WI38 (cell line): ENCODE results near the gene MEF2A.

ENCODE experiments used
- H3K4me3 ChIP-seq: 2 replicates; pipeline ENCODE4 v1.5.1; 2011; ENCODE audit warnings: low read depth, mild to moderate bottlenecking, control low read depth, low read length
- TF ChIP-seq, protein P1 (sequence below): IDR thresholded peaks from 2 replicates; pipeline ENCODE4 v1.5.1; 2012; ENCODE audit warnings: low read depth, mild to moderate bottlenecking, control low read depth, low read length

Gene MEF2A

DNA sequence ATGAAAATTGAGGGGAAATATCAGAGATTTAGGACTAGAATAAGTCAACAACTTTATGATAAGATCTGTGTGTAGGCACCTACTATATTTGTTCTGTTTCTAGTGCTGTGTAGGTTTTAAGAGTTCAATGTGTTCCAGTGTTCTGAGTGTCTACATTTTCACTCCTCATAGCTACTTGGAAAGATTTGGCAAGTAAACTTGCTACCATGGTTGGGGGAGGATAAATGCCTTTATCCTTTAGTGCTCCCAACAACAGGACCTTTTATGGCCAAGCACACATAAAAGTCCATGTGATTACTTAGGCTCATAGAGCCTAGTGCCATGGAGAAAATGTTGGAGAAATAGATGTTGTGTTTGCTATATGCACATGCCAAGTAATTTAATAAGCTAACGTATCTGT lies 103.5 kb downstream of the MEF2A start:
- H3K4me3 ChIP-seq, result no peak overlapping the region
- TF ChIP-seq, protein P1, sequence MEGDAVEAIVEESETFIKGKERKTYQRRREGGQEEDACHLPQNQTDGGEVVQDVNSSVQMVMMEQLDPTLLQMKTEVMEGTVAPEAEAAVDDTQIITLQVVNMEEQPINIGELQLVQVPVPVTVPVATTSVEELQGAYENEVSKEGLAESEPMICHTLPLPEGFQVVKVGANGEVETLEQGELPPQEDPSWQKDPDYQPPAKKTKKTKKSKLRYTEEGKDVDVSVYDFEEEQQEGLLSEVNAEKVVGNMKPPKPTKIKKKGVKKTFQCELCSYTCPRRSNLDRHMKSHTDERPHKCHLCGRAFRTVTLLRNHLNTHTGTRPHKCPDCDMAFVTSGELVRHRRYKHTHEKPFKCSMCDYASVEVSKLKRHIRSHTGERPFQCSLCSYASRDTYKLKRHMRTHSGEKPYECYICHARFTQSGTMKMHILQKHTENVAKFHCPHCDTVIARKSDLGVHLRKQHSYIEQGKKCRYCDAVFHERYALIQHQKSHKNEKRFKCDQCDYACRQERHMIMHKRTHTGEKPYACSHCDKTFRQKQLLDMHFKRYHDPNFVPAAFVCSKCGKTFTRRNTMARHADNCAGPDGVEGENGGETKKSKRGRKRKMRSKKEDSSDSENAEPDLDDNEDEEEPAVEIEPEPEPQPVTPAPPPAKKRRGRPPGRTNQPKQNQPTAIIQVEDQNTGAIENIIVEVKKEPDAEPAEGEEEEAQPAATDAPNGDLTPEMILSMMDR, result no peak

DNA sequence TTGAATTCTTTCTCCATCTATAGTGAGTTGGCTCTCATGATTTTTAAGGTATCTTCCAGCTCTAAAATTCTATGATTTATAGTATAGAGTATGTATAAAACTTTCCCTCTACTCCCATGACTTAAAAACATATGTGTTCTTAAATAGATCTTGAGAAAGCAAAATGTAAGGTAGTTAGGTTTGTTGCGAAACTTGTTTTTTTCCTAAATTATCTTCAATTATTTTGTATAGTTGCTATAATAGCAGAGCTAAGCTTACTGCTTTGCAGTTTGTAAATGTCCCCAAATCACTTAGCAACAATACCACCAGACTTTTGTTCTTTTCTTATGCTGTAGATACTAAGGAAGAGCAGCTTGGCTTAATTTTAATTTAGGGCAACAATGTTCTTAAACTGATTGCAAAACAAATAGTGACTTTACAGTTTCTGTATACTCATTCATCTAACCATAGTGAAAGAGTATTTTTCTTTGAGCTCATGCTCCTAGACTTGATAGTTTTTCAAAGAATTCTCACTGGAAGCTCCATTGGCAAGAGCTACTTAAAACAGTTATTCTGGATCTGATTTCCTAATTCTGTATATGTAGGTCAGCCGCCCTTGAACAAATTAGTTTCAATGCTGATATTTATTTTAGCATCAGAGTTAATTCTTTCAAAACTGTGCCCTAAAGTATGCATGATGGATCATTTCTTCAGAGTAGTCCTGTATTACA lies 106.3 kb downstream of the MEF2A start:
- TF ChIP-seq, protein P1, result no peak
- H3K4me3 ChIP-seq, result no peak overlapping the region

DNA sequence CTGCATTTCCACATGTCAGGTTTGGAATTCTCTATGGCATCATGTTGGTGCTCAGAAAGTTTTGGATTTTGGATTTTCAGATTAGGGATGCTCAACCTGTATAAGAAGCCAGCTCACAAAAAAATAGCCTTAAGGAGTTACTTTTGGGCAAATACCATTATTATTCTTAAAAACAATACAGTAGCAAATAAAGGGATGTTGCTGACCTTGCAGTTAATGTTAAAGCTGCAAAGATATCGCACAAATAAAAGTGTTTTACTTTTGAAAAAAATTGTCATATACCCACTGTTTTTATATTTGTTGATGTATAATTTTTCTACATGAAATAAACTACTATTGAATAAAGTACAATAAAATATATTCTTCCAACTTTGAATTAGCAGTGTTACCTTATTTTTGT lies 107.3 kb downstream of the MEF2A start:
- TF ChIP-seq, protein P1, result no peak
- H3K4me3 ChIP-seq, result no peak overlapping the region

DNA sequence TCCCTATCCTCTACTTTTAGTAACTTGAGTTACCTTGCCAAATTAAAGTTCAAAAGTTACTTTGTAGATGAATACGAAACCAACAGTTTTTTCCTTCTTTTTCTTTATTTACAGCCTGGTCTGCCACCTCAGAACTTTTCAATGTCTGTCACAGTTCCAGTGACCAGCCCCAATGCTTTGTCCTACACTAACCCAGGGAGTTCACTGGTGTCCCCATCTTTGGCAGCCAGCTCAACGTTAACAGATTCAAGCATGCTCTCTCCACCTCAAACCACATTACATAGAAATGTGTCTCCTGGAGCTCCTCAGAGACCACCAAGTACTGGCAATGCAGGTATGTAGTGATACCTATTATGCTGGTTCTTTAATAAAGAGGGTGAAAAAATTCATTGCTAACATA lies 108.5 kb downstream of the MEF2A start:
- TF ChIP-seq, protein P1, result no peak
- no peak overlapping the region for H3K4me3 ChIP-seq

DNA sequence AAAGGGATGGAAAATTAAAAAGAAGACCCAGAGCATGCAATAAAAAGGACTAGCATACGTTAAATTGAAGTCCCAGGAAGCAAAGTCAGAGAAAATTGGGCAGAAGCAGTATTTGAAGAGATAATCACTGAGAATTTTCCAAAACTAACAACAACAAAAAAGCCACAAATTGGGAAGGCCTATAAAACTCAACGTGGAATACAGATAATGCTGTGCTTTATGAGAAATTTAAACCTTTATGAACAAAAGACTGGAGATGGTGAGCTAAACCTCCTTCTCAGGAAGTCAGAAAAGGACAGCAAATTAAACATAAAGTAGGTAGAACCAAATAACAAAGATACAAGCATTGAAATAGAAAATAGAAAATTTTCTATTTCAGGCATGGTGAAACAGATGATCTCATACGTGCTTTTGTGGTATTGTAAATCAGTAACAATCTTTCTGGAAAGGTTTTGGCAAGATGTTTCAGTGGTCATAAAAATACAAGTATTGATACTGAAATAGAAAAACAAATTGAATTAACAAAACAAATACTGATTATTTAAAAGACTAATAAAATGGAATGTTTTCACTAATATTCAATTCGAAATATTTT lies 111.9 kb downstream of the MEF2A start:
- no peak overlapping the region for H3K4me3 ChIP-seq
- TF ChIP-seq, protein P1, result no peak

DNA sequence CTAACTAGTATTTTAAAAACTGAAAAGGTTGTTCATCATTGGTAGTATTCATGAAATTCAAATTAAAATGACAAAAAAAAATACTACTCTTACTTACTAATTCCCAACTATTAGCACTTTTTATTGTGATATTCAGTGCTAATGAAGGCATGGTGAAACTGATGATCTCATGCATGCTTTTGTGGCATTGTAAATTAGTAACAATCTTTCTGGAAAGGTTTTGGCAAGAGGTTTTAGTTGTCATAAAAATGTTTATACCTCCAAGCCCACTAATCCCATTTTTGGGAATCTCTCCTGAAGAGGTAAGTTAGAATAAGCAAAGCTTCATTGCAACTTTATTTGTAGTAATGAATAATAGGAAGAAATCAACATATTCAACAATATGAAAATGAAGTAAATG lies 114.5 kb downstream of the MEF2A start:
- H3K4me3 ChIP-seq, result no peak overlapping the region
- TF ChIP-seq, protein P1, result no peak

DNA sequence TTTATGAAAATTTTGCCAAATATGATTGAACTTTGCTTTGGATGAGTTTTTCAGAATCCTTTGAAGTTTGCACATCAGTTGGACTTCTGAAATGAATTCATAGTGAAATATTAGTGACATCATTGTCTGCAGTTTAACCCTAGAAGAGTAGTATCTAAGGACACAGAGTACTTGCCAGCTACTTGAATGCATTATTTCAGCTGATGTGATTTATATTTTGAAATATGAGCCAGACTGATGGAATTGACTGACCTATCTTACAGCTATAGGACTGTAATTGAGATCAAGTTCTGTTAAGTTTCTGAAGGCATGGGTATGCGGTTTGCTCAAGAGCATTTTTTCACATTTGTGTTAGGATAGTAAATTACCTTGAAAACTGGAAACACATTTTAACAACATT lies 116.2 kb downstream of the MEF2A start:
- TF ChIP-seq, protein P1, result no peak
- H3K4me3 ChIP-seq, result no peak overlapping the region
